Activated CD4-positive, alpha-beta T cell treated with anti-CD3 and anti-CD28 coated beads for 48 hours (primary cell): ENCODE measurements around the gene SETSIP.
"Not testable (repeated sequence)": the region's sequence is repeated elsewhere in the genome, so short reads cannot be mapped to it uniquely, and the experiment has no call there.

Experiments
- DNase-seq: peaks from one replicate; pipeline ENCODE4 v3.0.0-alpha.2; 2020

The SETSIP gene

GRCh38 chr1:92075311-92075710, at the start of gene SETSIP:
TSS of gene SETSIP (minus strand) at chr1:92075411. CDS start at chr1:92075411, 0 bp downstream.
- DNase-seq: no peak

GRCh38 chr1:92123868-92124267, 48.7 kb upstream of the SETSIP start:
- peak; percentile 7 for DNase-seq

GRCh38 chr1:92118826-92119225, 43.6 kb upstream of the SETSIP start:
- no peak for DNase-seq

- DNase-seq: no peak
These were observed 42.3 kb upstream of the SETSIP start for GRCh38 chr1:92117526-92117925.

GRCh38 chr1:92108631-92109030, 33.4 kb upstream of the SETSIP start:
- no peak for DNase-seq

GRCh38 chr1:92105546-92106081, 30.4 kb upstream of the SETSIP start:
- no peak for DNase-seq

GRCh38 chr1:92096317-92096716, 21.1 kb upstream of the SETSIP start:
- DNase-seq: peak; percentile 23

GRCh38 chr1:92095874-92096273, 20.7 kb upstream of the SETSIP start:
- no peak for DNase-seq

GRCh38 chr1:92094595-92094994, 19.4 kb upstream of the SETSIP start:
- DNase-seq: no peak

GRCh38 chr1:92094090-92094489, 18.9 kb upstream of the SETSIP start:
- DNase-seq: no peak

GRCh38 chr1:92091625-92092024, 16.4 kb upstream of the SETSIP start:
- DNase-seq: no peak

- DNase-seq: no peak
These were observed 12.3 kb upstream of the SETSIP start for GRCh38 chr1:92087542-92087941.

GRCh38 chr1:92085727-92086126, 10.5 kb upstream of the SETSIP start:
- no peak for DNase-seq

- no peak for DNase-seq
These were observed 9.4 kb upstream of the SETSIP start for GRCh38 chr1:92084651-92085050.

GRCh38 chr1:92081031-92081430, 5.8 kb upstream of the SETSIP start:
- DNase-seq: no peak

GRCh38 chr1:92080128-92080985, 5.1 kb upstream of the SETSIP start, which contains the start of gene BTBD8:
TSS of gene BTBD8 (plus strand) at chr1:92080345. CDS start at chr1:92080572, 227 bp downstream.
- DNase-seq: peak; percentile 87

- no peak for DNase-seq
These were observed 4.2 kb upstream of the SETSIP start for GRCh38 chr1:92079441-92079840.

GRCh38 chr1:92078077-92078476, 2.9 kb upstream of the SETSIP start:
- not testable (repeated sequence) for DNase-seq

- DNase-seq: no peak
These were observed 1.2 kb upstream of the SETSIP start for GRCh38 chr1:92076363-92076762.

- DNase-seq: not testable (repeated sequence)
These were observed 765 bp downstream of the SETSIP start for GRCh38 chr1:92074446-92074845.

- DNase-seq: no peak
These were observed 4.3 kb downstream of the SETSIP start for GRCh38 chr1:92070892-92071291.

GRCh38 chr1:92066321-92066720, 8.9 kb downstream of the SETSIP start:
- no peak for DNase-seq

- DNase-seq: no peak
These were observed 10.2 kb downstream of the SETSIP start for GRCh38 chr1:92065042-92065441.

GRCh38 chr1:92051948-92052347, 23.3 kb downstream of the SETSIP start:
- DNase-seq: no peak
